SK-N-SH (cell line): Measurements from ENCODE around the gene NAV2. TPM values are rescaled to one million over a fixed set of nuclear protein-coding genes. Genes with fewer than 3 reads are reported as not detected.

Source experiments
- CTCF ChIA-PET: fragments of 300-600, 350-600 bp; formaldehyde crosslinking; extraction: SDS; loops from one replicate; lab custom pipeline; 2021; lab: Yijun Ruan, JAX
- POLR2A ChIA-PET: fragments of 350-600 bp; sonication (Branson Sonifier 250); formaldehyde crosslinking; extraction: SDS; loops from one replicate; lab custom pipeline; 2020; ENCODE audit warnings: antibody characterized with exemption, inconsistent platforms; lab: Yijun Ruan, JAX
- DNase-seq: peaks from one replicate; pipeline ENCODE4 v3.0.0; 2012
- H2AFZ ChIP-seq: fragments of 200-600 bp; sonication (generic); 2 replicates; pipeline ENCODE4 v1.8.1; 2016; ENCODE audit warnings: antibody characterized with exemption, mild to moderate bottlenecking, low read depth
- H3F3A ChIP-seq: fragments of 200-600 bp; sonication (generic); replicated peaks from 2 replicates; pipeline ENCODE3; 2016; ENCODE audit warnings: antibody characterized with exemption, mild to moderate bottlenecking; ENCODE audit not compliant: insufficient read depth
- H3K27ac ChIP-seq, 2 experiments: fragments of 200-500 bp in 1 of 2; fragments of 200-600 bp in 1 of 2; sonication (Bioruptor generic) in 1 of 2; sonication (generic), shearing (Covaris generic) in 1 of 2; 2 replicates each; pipeline versions ENCODE4 v1.5.1 to v1.6.1; 2014 to 2016; ENCODE audit warnings: low read depth in 2 of 2, inconsistent platforms in 1 of 2, low read length in 1 of 2, mild to moderate bottlenecking in 1 of 2, mixed read lengths in 1 of 2
- H3K27me3 ChIP-seq: fragments of 200-600 bp; sonication (generic), shearing (Covaris generic); 2 replicates; pipeline ENCODE4 v1.6.1; 2016; ENCODE audit warnings: mixed run types; ENCODE audit not compliant: insufficient read depth
- H3K36me3 ChIP-seq, 2 experiments: fragments of 200-500 bp in 1 of 2; fragments of 200-600 bp in 1 of 2; sonication (Bioruptor generic) in 1 of 2; sonication (generic) in 1 of 2; replicated peaks in 1 of 2; 2 replicates each; pipeline versions ENCODE3 to v1.5.1; 2014 to 2016; ENCODE audit warnings: low read length in 1 of 2, mild to moderate bottlenecking in 1 of 2; ENCODE audit not compliant: insufficient read depth in 2 of 2, control insufficient read depth in 1 of 2
- H3K4me1 ChIP-seq, 2 experiments: fragments of 200-500 bp in 1 of 2; fragments of 200-600 bp in 1 of 2; sonication (Bioruptor generic) in 1 of 2; sonication (generic), shearing (Covaris generic) in 1 of 2; 2 replicates each; pipeline versions ENCODE4 v1.5.1 to v1.6.1; 2014 to 2016; ENCODE audit warnings: low read depth in 1 of 2, low read length in 1 of 2, mixed run types in 1 of 2; ENCODE audit not compliant: insufficient read depth in 2 of 2, control insufficient read depth in 1 of 2
- H3K4me2 ChIP-seq: fragments of 200-600 bp; sonication (generic), shearing (Covaris generic); 2 replicates; pipeline ENCODE4 v1.6.1; 2017; ENCODE audit warnings: mixed run types
- H3K4me3 ChIP-seq, 2 experiments: fragments of 200-500 bp in 1 of 2; fragments of 200-600 bp in 1 of 2; sonication (Bioruptor generic) in 1 of 2; sonication (generic), shearing (Covaris generic) in 1 of 2; 2 replicates each; pipeline versions ENCODE4 v1.5.1 to v1.8.1; 2014 to 2016; ENCODE audit warnings: low read depth in 2 of 2, inconsistent platforms in 1 of 2, low read length in 1 of 2, mild to moderate bottlenecking in 1 of 2, mixed read lengths in 1 of 2, moderate library complexity in 1 of 2
- H3K79me2 ChIP-seq: fragments of 200-600 bp; sonication (generic); 2 replicates; pipeline ENCODE4 v1.8.1; 2017; ENCODE audit warnings: mild to moderate bottlenecking; ENCODE audit not compliant: insufficient read depth
- H3K9ac ChIP-seq: fragments of 200-600 bp; sonication (generic); 2 replicates; pipeline ENCODE4 v1.6.1; 2017; ENCODE audit warnings: mixed run types
- H3K9me2 ChIP-seq: fragments of 200-600 bp; sonication (generic); 2 replicates; pipeline ENCODE4 v1.6.1; 2017; ENCODE audit warnings: mixed run types
- H3K9me3 ChIP-seq: fragments of 200-600 bp; sonication (generic); 2 replicates; pipeline ENCODE4 v1.6.1; 2017; ENCODE audit warnings: mixed run types, mild to moderate bottlenecking, moderate library complexity
- H4K20me1 ChIP-seq: fragments of 200-600 bp; sonication (generic); 2 replicates; pipeline ENCODE4 v1.6.1; 2017; ENCODE audit warnings: mild to moderate bottlenecking, mixed run types; ENCODE audit not compliant: insufficient read depth
- ELF1 ChIP-seq: IDR thresholded peaks from 2 replicates; pipeline ENCODE4 v1.4.0; 2012
- FOSL2 ChIP-seq: IDR thresholded peaks from 2 replicates; pipeline ENCODE4 v1.4.0; 2012; ENCODE audit warnings: low read depth, mild to moderate bottlenecking, moderate library complexity, borderline replicate concordance
- FOXM1 ChIP-seq: IDR thresholded peaks from 2 replicates; pipeline ENCODE4 v1.4.0; 2012; ENCODE audit warnings: low read depth, mild to moderate bottlenecking
- MEF2A ChIP-seq: IDR thresholded peaks from 2 replicates; pipeline ENCODE4 v1.4.0; 2012; ENCODE audit warnings: low read depth, borderline replicate concordance
- SIN3A ChIP-seq: IDR thresholded peaks from 2 replicates; pipeline ENCODE4 v1.6.1; 2012; ENCODE audit warnings: low read depth, mild to moderate bottlenecking, low read length, moderate library complexity, borderline replicate concordance
- SMC3 ChIP-seq: IDR thresholded peaks from 2 replicates; pipeline ENCODE4 v1.6.1; 2012; ENCODE audit warnings: low read depth, low read length, improper control_type of control experiment
- TAF1 ChIP-seq: IDR thresholded peaks from 2 replicates; pipeline ENCODE4 v1.6.1; 2012; ENCODE audit warnings: low read depth, mild to moderate bottlenecking, low read length, moderate library complexity, borderline replicate concordance
- YY1 ChIP-seq: IDR thresholded peaks from 2 replicates; pipeline ENCODE4 v1.4.0; 2012; ENCODE audit warnings: low read depth, mild to moderate bottlenecking
- WGBS: methylation state at CpG from one replicate; pipeline ENCODE4 v1.1.6; 2017; ENCODE audit warnings: low lambda C conversion rate; 5-methylcytosine and 5-hydroxymethylcytosine counted together
- polyA plus RNA-seq, 3 experiments: library from polyadenylated mRNA; depleted of rRNA; stranded (reverse); fragments of >200 nt; gene quantifications; 2 replicates each; pipeline ENCODE4 v1.2.3, GENCODE V29; 2012
- TF ChIP-seq, protein P1 (sequence below): fragments of 200-600 bp; sonication (generic); IDR thresholded peaks from 2 replicates; pipeline ENCODE4 v1.6.1; 2017; ENCODE audit warnings: antibody characterized with exemption, mild to moderate bottlenecking, moderate library complexity
- TF ChIP-seq, protein P2 (sequence below): fragments of 150-350 bp; IDR thresholded peaks from 2 replicates; pipeline ENCODE4 v1.6.1; 2017; ENCODE audit warnings: antibody characterized with exemption, low read length, low read depth, borderline replicate concordance
- TF ChIP-seq, protein P3 (sequence below): IDR thresholded peaks from 2 replicates; pipeline ENCODE4 v1.4.0; 2012; ENCODE audit warnings: low read depth, borderline replicate concordance

The NAV2 gene
- polyA plus RNA-seq, 1 of the 3 experiments (the other 2 are of a cell fraction): 26.2 TPM

DNA sequence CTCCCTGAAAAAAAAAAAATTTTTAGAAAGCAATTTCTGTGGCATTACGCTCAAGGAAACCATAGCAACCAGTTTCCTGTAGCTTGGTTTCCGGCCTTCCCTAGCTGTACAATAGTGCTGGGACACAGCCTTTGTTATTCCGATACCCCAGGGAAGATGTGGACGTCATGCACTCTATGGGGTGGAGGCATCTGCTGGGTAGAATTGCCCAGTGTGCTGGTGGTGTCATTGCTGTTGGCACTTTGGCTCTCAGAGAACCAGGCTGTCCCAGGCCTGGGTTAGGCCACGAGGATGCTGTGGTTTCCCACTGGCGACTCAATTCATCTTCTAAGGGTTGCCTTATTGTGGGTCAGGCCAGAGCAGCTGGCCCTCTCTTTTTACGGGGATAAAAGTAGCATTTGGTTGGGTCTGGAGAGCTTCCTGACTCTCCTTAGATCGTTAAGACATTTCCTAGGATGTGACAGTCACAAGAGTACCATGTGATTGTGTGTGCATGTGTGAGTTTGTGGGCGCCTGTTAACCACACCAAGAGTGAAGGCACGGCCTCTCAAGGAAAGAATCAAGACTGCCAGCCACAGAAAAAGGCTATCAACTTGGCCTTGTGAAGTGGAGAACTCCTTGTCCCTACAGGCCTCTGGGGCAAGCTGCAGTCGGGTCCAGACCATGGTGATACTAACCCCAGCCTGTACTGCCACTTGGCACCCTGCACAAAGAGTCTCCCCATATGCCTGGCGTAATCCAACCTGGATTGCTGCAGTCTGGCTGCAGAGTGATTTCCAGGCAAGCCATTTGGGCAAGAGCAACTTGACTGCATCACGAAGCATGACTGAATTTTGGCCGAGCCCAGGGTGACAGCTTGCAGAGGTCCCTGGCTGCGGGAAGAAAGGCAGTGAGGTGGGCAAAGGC is 35.9 kb upstream of the NAV2 start:
- Histone ChIP-seq H3K9ac (no peak overlapping the region), H3K9me2 (no peaks in the 10 kb centered on the region), H3K4me3 (no peak overlapping the region), H3K27ac (no peak overlapping the region; a peak in 1 of 4 replicates), H3K27me3 (no peaks in the 10 kb centered on the region), H2AFZ (no peak overlapping the region), H3K9me3 (no peaks in the 10 kb centered on the region), H3F3A (peaks cover 15% of the 10 kb centered on the region), H4K20me1 (no peaks in the 10 kb centered on the region), H3K36me3 (peaks cover 0 to 9% of the 10 kb centered on the region in 2 experiments), H3K79me2 (peaks cover 22% of the 10 kb centered on the region; the same call in 1 of the 2 replicates), H3K4me2 (no peak overlapping the region), H3K4me1 (peaks cover 18 to 51% of the 10 kb centered on the region in 2 experiments)
- ChIA-PET CTCF (interaction anchor here (0.6 to 1.0 kb wide), 3 partner anchors 20 to 437 kb away, joined by 3 read pairs; no protein-coding TSS in a partner anchor), POLR2A (no interaction called here)
- WGBS: 89% methylated on average over 14 of the region's 15 CpGs
- no peak for TF ChIP-seq FOSL2
- TF ChIP-seq, protein P1, sequence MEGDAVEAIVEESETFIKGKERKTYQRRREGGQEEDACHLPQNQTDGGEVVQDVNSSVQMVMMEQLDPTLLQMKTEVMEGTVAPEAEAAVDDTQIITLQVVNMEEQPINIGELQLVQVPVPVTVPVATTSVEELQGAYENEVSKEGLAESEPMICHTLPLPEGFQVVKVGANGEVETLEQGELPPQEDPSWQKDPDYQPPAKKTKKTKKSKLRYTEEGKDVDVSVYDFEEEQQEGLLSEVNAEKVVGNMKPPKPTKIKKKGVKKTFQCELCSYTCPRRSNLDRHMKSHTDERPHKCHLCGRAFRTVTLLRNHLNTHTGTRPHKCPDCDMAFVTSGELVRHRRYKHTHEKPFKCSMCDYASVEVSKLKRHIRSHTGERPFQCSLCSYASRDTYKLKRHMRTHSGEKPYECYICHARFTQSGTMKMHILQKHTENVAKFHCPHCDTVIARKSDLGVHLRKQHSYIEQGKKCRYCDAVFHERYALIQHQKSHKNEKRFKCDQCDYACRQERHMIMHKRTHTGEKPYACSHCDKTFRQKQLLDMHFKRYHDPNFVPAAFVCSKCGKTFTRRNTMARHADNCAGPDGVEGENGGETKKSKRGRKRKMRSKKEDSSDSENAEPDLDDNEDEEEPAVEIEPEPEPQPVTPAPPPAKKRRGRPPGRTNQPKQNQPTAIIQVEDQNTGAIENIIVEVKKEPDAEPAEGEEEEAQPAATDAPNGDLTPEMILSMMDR: no peak
- no peak for TF ChIP-seq ELF1
- no peak for TF ChIP-seq YY1
- TF ChIP-seq, protein P2, sequence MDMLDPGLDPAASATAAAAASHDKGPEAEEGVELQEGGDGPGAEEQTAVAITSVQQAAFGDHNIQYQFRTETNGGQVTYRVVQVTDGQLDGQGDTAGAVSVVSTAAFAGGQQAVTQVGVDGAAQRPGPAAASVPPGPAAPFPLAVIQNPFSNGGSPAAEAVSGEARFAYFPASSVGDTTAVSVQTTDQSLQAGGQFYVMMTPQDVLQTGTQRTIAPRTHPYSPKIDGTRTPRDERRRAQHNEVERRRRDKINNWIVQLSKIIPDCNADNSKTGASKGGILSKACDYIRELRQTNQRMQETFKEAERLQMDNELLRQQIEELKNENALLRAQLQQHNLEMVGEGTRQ: no peak
- TF ChIP-seq TAF1: no peak
- TF ChIP-seq, protein P3, sequence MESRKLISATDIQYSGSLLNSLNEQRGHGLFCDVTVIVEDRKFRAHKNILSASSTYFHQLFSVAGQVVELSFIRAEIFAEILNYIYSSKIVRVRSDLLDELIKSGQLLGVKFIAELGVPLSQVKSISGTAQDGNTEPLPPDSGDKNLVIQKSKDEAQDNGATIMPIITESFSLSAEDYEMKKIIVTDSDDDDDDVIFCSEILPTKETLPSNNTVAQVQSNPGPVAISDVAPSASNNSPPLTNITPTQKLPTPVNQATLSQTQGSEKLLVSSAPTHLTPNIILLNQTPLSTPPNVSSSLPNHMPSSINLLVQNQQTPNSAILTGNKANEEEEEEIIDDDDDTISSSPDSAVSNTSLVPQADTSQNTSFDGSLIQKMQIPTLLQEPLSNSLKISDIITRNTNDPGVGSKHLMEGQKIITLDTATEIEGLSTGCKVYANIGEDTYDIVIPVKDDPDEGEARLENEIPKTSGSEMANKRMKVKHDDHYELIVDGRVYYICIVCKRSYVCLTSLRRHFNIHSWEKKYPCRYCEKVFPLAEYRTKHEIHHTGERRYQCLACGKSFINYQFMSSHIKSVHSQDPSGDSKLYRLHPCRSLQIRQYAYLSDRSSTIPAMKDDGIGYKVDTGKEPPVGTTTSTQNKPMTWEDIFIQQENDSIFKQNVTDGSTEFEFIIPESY: no peak
- TF ChIP-seq SMC3: no peak
- TF ChIP-seq FOXM1: no peak
- TF ChIP-seq MEF2A: no peak
- no peak for TF ChIP-seq SIN3A
- no peak for DNase-seq
